Right renal pelvis (tissue), 4 donors: ENCODE measurements around the gene IL12A. TPM values are rescaled to one million over a fixed set of nuclear protein-coding genes. Genes with fewer than 3 reads are reported as not detected.
A peak's percentile ranks its signal among the peaks of the same experiment; 100 is the strongest.

Experiments used
- DNase-seq, 4 donors: peaks; one replicate each; pipeline ENCODE4 v3.0.0-alpha.2; 2013; ENCODE audit warnings: low read depth in 4 of 4, low spot score in 3 of 4, missing footprints in 1 of 4
- polyA plus RNA-seq, 4 donors: library from polyadenylated mRNA; unstranded; fragments of 120-200 nt; gene quantifications; one replicate each; pipeline ENCODE4 v1.2.1, GENCODE V29; 2013; ENCODE audit not compliant: insufficient read length in 4 of 4

The IL12A gene
- polyA plus RNA-seq, 4 donors = 0.73 to 1.5 (median 1.0) TPM

DNA sequence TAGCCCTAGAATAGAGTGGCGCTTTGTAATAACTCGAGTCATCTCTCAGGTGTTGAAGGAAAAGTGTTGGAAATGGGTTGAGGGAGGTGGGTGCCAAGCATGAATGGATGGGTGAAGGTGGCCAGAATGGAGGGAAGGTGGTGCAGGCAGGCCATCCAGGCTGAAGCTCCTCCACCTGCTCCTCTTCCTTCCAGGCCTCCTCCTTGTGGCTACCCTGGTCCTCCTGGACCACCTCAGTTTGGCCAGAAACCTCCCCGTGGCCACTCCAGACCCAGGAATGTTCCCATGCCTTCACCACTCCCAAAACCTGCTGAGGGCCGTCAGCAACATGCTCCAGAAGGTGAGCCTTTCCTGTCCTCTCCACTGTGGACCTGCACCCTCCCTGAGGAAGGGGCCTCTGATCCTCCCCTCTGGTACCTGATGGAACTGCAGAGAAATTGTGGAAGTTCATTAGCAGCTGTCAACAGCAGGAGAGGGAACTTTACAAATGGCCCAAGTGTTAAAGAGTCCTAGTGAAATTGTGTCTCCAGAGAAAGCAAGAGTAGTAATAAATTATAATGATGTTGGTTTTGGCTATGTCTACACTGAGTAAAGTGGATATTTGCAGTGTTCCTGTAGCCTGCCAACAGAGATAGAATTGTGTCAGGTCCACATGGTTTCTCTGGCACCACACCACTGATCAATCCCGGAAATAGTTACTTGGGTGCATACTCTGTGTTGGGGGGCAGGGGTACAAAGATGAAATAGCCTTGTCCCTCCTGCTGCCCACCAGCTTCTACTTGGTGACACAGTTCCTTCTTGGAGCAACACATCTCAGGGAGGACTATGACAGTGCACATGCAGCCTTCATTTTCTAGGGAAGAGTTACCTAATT lies 1.6 kb downstream of the IL12A start:
- DNase-seq = no peak

DNA sequence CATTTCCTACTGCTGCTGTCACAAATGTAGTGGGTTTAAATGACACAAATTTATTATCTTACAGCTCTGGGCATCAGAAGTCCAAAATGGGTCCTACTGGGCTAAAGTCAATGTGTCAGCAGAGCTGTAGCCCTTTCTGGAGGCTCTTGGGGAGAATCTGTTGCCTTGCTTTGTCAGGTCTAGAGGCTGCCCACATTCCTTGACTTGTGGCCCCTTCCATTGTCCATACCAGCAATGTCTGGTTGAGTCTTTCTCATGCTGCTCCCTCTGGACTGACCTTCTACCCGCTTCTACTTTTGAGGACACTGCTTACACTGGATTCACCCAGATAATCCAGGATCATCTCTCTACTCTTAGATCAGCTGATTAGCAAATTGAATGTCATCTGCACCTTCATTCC lies 3.0 kb downstream of the IL12A start:
- no peak for DNase-seq

DNA sequence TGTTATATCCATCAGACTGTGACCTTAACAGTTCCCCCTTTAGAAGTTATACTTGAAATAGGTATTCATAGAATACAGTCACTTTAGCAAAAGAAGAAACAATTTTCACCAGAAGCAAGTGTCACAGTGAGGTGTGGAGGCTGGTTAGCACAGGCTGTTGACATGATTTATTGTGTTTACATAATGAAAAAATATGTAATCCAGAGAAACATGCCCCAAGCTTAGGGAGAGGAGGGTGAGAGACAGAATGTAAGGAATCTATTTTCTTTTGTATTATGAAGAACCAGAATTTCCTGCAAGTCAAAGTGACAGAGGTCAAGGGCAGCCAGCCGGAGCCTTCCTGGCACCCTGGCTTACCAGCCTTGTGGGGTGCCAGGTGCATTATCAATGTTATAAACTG lies 4.0 kb downstream of the IL12A start:
- no peak for DNase-seq

DNA sequence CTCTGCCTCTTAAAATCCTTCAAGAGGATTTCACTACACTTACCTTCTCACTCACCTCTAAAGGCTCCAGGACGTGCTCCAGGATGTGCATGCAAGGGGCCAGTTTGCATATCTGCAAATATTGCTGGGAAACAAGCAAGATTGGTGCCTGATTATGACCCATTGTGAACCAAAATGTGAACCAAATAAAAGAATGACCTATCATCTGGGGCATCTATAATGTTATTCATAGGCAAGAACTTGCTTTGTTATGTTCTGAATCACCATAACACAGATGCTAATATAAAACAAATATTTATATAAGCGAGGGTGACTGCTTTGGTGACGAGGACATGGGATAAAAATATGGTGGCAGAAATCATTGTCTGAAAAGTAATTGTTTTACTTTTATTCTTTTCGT lies 5.5 kb downstream of the IL12A start:
- no peak for DNase-seq

DNA sequence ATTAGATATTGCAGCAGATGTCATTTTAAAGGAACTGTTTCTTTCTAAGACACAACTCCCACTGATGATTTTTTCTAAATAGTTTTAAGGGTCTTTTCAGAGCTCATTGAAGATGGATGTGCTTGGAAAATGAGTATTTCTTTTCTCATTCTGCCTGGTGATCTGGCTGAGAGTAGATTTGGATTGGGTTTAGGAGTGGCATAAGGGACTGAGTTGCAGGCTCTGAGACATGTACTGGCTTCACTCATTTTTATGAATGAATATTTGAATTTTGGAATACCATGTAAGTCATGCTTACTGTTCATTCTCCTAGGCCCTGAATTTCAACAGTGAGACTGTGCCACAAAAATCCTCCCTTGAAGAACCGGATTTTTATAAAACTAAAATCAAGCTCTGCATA lies 6.5 kb downstream of the IL12A start:
- DNase-seq = no peak

DNA sequence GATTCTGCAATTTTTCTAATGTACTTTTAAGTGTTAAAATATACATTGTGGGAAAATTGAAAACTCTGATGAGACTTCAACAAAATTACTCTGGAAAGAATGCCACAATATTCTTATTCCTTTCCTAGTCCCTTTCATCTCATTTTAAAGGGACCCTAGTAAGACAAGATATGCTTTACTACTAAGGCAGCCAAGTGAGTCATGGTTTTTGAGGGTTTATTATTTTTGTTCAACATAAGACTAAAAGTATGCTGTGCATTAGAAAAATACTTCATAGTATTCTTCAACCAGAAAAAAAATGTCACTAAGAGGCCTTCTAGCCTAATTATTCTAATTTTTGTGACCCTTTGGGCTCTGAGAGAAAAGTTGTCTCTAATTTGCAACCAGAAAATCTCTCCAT lies 7.4 kb downstream of the IL12A start:
- DNase-seq = no peak

DNA sequence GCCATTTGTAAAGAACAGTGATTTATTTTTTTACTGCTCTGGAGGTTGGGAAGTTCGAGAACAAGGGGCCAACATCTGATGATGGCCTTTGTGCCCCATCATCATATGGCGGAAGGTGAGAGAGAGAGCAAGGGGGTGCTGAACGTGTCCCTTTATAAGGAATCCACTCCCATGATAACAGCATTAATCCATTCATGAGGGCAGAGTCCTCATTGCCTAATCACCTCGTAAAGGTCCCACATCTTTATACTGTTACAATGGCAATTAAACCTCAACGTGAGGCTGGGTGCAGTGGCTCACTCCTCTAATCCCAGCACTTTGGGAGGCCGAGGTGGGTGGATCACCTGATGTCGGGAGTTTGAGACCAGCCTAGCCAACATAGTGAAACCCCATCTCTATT lies 8.3 kb downstream of the IL12A start:
- no peak for DNase-seq

DNA sequence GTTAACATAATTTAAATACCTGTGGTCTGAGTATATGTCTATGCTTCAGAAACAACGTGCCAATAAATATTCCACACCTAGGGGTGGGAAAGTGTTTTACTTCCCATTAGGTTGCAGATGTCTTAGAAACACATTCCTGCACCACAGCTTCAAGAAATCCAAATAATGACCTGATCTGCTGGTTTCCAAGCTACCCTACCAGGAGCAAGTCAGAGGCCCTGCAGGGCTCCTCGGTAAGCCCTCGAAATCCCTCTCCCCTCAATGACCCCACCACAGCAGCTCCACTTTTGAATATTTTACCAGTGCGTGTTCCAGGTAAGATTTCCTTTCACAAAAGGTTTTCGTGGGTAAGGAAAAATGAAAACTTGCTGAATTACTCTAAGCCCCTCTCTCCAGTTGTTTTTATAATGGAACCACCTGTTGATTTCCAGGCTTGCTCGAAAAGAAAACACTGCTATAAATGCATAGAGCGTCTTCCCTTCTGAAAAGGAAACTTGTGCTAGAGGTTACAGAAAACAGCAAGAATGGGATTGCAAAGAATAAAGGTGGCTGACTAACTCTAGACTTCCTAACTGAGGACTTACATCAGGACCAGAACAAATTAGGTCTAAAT lies 12.6 kb downstream of the IL12A start:
- DNase-seq = no peak

DNA sequence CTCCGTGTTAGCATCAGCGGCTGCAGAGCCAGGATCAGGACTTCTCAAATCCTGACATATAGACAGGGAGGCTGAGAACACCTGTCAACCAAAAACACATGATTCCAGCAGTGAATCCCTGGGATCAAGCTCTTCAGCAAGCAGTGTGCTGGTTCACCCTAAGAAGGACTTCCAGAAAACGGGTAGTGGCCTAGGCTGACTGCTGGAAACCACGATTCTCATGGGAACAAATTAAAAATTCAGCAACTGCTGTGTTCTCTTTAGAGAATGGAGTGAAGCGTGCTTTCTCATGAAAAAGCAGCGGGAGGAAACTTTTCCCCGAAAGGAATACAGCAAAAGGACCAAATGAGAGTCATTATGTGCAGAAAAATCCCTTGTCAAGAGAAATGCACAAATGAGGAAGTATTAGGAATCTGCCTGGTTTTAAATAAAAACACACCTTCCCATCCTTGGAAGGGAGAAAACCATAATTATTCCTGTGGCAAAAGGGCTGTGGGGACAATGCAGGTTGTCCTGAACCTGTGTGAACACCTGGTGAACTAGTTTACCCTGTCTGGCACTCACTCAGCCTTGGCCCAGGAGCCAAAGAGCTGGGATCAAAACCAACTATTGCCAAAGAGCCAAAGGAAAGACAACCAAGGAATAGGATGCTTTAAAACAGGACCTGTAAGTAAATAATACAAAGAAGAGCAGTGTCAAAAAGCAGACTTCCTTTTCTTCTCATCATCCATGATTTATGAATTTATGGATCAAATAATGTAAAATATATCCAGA lies 13.4 kb downstream of the IL12A start:
- DNase-seq = no peak

DNA sequence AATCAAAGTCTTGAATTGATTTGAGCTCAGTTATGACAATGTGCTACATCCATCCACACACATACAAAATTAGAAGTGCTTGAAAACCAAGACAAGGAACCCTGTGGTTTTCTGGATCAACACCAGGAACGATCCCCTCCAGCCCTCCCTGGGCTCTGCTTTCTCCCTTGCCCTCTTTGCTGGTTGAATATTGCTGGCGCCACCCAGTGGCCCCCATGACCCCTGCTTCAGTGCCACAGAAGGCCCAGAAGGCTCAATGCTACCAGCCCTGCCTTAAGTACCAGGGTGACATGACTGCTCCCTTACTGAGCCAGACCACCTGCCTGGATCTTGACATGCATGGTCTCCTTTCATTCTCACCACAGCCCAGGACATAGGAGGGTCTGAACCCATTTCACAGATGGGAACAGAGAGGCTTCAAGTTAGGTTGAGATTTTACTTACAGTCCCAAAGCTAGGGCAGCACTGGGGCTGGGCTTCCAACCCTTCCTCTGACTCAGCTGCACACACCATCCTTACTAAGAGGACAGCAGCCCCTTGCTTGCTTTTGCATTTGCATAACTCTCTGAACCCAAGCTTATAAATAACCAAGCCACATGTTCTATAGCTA lies 15.0 kb downstream of the IL12A start:
- no peak for DNase-seq

DNA sequence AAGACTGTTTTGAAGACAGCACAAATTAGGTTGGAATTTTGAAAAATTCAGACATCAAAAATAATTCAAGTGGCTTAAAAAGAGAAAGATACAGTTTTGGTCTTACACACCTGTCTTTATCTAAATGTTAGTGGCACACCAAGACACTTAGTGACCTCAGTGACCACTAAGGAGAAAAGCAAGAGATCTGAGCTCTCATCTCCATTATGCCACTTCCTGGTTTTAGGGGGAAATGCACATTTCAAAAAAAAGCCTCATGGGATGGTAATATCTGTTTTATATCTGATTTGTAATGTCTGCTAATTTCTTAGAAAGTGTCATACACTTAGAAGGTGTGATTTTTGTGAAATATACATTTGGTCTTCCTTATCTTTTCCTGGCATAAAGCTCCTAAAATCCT lies 16.4 kb downstream of the IL12A start:
- no peak for DNase-seq

DNA sequence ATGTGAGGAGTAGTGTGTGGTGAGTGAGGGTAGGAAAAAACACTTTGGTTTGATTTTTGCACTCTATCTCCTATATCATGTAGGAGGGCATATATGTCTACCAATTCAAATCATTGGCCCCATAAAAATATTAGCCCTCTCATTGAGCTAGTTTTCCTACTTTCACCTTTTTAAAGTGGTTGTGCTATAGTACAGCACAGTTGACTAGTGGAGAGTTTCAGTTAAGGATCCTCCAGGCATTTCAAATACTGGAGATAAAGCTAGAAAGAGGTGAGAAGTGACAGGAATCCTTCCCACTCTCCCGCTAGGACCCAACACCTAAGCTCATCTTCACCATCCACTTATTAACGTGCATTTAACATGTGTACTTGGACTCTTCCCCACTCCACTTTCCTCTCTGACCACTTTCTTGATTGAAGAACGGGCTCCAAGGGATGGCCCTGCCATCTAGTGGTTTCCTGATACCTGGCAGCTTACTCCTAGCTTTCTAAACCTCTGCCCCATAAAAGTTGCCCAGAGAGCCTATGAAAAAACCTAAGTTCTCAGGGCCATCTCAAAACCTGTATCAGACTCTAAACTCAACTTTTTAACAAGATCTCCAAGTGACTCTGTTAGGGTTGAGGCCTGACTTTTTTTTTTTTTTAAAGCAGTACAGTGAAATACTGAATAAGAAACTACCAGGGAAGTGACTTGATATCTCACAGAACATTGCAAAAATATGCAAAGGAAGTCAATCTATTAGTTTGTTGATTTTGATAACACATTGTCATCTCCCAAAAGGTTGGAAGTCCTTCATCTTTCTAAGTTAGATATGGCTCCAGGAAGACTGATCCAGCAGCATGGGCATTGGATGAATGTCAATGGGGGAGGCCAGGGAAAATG lies 17.9 kb downstream of the IL12A start:
- DNase-seq = peak; percentile 27 to 42 (median 30)

DNA sequence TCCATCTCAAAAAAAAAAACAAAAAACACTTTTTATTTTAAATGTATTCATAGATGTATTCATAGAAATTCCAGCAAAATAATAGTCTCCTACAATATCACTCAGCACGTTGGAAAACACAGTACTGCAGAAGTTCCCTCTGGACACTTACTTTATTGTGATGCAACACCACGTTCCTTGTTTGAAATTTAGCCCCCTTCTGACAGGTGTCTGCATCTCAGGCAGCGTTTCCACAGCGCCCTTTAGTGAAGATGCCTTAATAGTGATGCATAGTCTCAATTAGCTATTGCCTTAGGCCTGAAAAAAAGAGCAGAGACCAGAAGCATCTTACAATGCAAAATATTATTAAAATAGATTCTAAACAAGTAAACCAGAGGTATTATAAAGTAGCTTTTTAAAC lies 20.3 kb downstream of the IL12A start:
- DNase-seq = no peak

DNA sequence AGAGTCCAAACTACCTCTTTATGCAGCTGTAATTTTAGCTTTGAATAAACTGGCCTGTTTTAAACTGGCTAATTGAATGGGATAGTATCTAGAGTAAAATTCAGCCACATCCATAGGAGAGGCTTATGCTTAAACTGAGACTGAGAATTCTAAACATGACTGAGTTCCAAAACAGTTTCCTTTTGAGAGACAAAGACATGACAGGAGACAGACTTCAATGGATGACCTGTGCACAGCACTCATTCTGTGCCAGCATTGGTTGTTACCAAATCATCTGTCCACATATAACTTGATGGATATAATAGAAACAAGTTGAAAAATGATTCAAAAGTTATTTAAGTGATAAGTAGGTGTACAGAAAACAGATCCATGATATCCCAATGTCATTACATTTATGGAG lies 20.9 kb downstream of the IL12A start:
- no peak for DNase-seq

DNA sequence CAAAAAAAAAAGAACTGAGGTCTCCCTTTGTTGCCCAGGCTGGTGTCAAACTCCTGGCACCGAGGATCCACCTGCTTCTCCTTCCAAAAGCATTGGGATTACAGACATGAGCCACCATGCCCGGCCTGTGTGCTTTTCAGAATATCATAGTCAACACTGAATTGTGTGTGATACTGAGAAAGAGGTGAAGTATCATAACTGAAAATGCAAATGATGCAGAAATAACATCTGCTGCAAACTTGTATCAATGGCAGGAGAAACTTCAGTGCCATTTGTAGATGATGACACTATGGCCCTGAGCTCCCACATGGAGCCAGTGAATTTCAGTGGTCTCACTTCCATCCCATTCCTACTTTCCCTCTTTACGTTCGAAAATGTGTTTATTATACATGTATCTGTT lies 21.9 kb downstream of the IL12A start:
- DNase-seq = no peak

DNA sequence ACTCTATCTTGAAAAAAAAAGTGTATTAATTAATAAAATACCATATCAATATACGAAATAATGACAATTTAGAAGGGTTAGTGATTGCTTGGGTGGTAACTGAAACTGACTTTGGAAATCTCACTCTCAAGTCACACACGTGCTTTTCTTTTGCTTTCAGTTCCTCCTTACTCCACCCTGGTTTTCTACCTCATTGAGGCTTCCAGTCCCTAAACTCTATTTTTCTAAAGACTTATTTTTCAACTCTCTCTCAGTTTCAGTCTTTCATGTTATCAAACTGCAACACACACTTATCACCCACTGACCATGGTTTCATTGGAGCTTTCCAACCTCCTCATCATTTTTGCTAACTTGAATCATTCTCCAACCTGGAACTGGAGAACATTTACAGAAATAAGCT lies 23.5 kb downstream of the IL12A start:
- DNase-seq = no peak

DNA sequence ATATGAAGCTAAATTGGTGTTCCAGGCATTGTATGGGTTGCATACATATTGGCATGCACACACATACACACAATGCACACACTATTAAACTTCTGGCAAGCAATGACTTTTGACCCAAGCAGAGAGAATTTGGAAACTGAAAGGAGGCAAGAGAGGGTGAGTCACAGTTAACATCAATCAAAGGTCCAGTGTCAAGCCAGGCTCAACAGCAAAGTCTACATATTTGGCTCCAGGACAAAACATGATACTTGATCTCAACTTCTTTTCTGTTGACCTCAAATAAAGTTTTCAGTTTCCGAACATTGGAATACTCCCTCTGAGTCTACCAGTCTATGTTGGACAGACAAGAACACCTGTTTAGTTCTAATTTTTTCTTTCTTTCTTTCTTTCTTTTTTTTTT lies 28.3 kb downstream of the IL12A start:
- DNase-seq = no peak

DNA sequence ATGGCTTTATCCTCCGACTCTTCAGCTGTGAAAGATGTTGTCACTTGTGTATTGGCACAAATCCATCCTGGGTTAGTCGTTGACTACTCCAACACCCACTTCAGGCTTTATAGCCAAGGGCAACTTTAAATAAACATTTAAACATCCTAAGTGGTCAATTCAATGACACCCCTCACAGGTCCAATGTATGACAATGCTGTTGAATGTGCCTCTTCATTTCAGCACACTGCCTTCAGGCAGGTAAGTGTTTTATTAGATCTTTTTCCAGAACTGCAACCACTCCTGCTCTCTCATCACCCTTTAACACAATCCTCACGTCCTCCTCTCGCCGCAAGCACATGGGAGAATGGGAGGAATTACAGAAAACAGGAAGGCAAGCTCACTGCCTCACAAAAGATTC lies 30.3 kb downstream of the IL12A start:
- no peak for DNase-seq

DNA sequence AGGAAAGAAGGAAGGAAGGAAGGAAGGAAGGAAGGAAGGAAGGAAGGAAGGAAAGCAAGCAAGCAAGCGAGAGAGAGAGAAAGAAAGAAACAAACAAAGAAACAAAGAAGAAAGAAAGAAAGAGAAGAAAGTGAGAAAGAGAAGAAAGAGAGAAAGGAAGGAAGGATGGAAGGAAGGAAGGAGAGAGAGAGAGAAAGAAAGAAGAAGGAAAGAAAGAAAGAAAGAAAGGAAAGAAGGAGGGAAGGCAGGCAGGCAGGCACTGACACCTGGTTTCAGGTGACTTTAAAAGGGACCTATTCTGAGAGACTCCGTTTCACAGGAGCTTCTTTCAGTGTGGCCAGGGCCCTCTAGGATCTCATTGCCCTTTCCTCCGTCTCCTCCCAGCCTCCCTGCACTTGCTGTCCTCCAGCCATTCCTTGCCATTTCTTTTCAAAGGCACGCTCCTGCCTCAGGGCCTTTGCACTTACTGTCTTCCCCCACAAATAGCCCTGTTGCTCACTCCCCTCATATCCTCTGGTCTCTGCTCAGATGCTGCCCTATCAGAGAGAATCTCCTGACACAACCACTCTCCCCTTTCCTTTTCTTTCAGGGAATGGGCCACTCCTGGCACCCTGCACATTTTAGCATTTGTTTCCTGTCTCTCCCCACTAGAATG lies 31.5 kb downstream of the IL12A start:
- no peak for DNase-seq

DNA sequence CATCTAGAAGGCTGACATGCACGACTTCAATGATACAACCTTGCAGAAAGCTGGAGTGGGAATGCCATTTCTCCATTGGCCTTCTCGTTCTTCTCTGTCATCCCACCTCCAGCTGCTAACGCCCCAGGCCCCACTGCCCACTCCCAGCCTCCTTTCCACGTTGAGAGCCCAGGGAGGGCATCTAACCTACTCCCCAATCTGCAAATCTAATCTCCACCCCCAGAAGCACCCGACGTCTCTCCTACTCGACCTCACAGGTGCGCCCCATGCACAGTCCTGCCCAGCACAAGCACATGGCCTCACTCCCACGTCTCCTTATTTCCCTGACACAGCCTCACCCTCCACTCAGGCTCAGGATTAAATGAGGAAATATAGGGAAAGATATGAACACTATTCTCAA lies 33.4 kb downstream of the IL12A start:
- DNase-seq = no peak
